BJ (cell line): ENCODE measurements around the gene ADRA1B. TPM values are rescaled to one million over a fixed set of nuclear protein-coding genes. Genes with fewer than 3 reads are reported as not detected.
A peak's percentile ranks its signal among the peaks of the same experiment; 100 is the strongest.

Experiments
- CTCF ChIA-PET: fragments of 350-600 bp; formaldehyde crosslinking; extraction: SDS; loops from one replicate; lab custom pipeline; 2021; ENCODE audit warnings: antibody characterized with exemption, inconsistent platforms; lab: Yijun Ruan, JAX
- POLR2A ChIA-PET: fragments of 300-600 bp; sonication (Branson Sonifier 250); formaldehyde crosslinking; extraction: SDS; loops from one replicate; lab custom pipeline; 2021; ENCODE audit warnings: antibody characterized with exemption; lab: Charles Lee
- DNase-seq: peaks from one replicate; pipeline ENCODE4 v3.0.0-alpha.2; 2011; ENCODE audit warnings: low read depth
- H3K27me3 ChIP-seq: 2 replicates; pipeline ENCODE4 v1.6.0; 2011; ENCODE audit warnings: low read length; ENCODE audit not compliant: control insufficient read depth, insufficient read depth
- H3K36me3 ChIP-seq: 2 replicates; pipeline ENCODE4 v1.5.1; 2011; ENCODE audit warnings: low read length; ENCODE audit not compliant: control insufficient read depth, insufficient read depth
- H3K4me3 ChIP-seq: 2 replicates; pipeline ENCODE4 v1.5.1; 2011; ENCODE audit warnings: low read depth, mild to moderate bottlenecking, control low read depth, low read length
- polyA minus RNA-seq: library from RNA; depleted of rRNA, polyadenylated mRNA; stranded (reverse); fragments of >200 nt; gene quantifications from 2 replicates; pipeline ENCODE4 v1.2.3, GENCODE V29; 2011; rRNA and poly(A)+ RNA removed
- polyA plus RNA-seq: library from polyadenylated mRNA; depleted of rRNA; stranded (reverse); fragments of >200 nt; gene quantifications from 2 replicates; pipeline ENCODE4 v1.2.3, GENCODE V29; 2011; rRNA removed
- TF ChIP-seq, protein P1 (sequence below): IDR thresholded peaks from 2 replicates; pipeline ENCODE4 v1.5.1; 2011; ENCODE audit warnings: low read depth, mild to moderate bottlenecking, control low read depth, inconsistent platforms, low read length, moderate library complexity; ENCODE audit not compliant: insufficient read depth

ADRA1B gene
- polyA plus RNA-seq (1.1 and 2.1 TPM in 2 replicates), polyA minus RNA-seq (1.2 and 1.6 TPM in 2 replicates)

DNA sequence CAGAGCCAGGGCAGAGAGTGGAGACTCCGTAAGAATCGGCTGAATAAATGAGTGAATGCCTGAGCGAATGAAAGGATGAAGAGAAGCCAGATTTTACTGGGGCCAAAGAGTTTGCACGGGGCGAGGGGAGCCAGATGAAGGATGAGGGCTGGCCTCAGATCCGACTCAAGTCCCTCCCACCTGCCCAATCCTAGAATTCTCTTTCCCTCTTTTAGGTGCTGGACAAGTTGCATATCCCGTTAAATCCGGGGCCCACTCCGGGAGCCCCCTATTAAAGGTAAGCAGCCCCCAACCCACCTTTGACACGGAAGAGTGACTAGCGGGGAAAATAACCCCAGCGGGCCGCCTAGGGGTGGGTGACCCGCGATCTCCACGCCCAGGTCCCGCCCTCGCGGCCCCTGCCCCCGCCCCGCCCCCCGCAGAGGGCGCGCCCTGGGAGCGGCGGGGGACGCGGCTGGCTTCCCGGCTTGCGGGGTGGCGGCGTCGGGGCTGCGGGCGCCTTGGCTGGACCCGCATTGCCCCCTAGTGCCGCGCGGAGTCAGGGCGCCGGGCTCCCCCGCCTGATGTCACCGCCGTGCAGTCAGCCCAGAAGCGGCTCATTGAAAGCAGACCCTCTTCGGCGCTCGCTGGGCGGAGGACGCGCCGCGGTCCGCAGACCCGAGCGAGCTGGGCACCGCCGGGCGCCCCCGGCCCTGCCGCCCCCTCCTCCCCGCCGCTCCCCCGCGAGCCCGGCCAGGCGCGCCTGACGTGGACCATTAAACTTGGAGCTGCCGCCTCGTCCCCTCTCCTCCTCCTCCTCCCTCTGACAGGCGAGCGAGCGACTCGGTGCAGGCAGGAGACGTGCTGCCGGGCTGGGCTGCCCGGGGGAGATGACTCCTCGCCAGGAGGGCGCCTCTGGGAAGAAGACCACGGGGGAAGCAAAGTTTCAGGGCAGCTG, at the start of gene ADRA1B:
ADRA1B (plus strand) TSS at position 579 of the 937 bp plus-strand sequence. CDS start 424 bp downstream, outside the sequence.
- POLR2A ChIA-PET = no interaction called here
- peak within 1 kb of the TSS; percentile 33 for H3K4me3 ChIP-seq

DNA sequence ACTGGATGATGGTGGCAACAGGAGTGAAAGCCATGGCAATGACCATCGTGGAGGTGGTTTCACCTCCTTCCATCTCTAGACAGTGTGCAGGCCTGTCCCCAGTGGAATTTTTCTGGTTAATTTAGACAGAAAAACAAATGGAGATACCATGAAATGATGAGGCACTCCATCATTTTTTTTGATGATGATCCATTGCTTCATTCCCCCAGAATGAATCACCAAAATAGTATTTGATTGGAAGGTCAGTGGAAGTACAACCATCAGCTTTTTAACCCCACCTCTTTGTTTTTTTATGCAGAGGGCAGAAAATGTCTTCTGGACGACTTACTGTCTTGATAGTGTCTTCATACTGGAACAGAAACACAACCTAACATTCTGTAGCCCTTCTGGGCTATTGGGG, 42.6 kb upstream of the ADRA1B start:
- CTCF ChIA-PET = interaction anchor here (1.1 to 1.9 kb wide), 2 partner anchors 9 to 12 kb away, joined by 4 to 10 read pairs; no protein-coding TSS in a partner anchor
- POLR2A ChIA-PET = no interaction called here
- DNase-seq = no peak

More for the DNA sequence above, at the start of gene ADRA1B:
- TF ChIP-seq, protein P1, sequence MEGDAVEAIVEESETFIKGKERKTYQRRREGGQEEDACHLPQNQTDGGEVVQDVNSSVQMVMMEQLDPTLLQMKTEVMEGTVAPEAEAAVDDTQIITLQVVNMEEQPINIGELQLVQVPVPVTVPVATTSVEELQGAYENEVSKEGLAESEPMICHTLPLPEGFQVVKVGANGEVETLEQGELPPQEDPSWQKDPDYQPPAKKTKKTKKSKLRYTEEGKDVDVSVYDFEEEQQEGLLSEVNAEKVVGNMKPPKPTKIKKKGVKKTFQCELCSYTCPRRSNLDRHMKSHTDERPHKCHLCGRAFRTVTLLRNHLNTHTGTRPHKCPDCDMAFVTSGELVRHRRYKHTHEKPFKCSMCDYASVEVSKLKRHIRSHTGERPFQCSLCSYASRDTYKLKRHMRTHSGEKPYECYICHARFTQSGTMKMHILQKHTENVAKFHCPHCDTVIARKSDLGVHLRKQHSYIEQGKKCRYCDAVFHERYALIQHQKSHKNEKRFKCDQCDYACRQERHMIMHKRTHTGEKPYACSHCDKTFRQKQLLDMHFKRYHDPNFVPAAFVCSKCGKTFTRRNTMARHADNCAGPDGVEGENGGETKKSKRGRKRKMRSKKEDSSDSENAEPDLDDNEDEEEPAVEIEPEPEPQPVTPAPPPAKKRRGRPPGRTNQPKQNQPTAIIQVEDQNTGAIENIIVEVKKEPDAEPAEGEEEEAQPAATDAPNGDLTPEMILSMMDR = peak; percentile 55
- DNase-seq = no peak
- no peaks in the 10 kb centered on the region for H3K36me3 ChIP-seq
- CTCF ChIA-PET = interaction anchor here (0.6 to 11.5 kb wide), 27 partner anchors 8 to 473 kb away, joined by 3 to 91 read pairs (median 3); no protein-coding TSS in a partner anchor
- H3K27me3 ChIP-seq = no peaks in the 10 kb centered on the region

DNA sequence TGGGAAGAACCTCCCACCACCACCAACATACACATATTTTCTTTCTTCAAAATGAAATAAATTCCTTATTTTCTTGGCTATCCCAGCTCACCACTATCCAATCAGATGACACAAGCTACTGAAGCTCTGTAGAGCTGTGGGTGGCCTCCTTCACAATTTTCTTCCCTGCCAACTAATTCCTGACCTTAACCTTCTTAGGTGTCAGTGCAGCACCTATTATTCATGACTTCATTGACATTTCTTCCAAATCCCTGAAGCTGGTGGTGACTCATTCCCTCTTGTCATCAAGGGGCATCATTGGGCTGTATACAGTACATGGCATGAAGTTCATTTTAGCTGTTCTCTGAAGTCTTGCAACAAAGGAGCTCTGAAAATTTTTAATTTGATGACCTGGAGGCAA, 42.0 kb upstream of the ADRA1B start:
- Histone ChIP-seq H3K27me3 (no peaks in the 10 kb centered on the region), H3K4me3 (no peak overlapping the region), H3K36me3 (no peaks in the 10 kb centered on the region)
- ChIA-PET CTCF (interaction anchor here (0.7 to 1.9 kb wide), 3 partner anchors 12 to 429 kb away, joined by 3 to 10 read pairs (median 3); no protein-coding TSS in a partner anchor), POLR2A (no interaction called here)
- DNase-seq = no peak
- TF ChIP-seq, protein P1 = no peak

More for the DNA sequence above, 42.6 kb upstream of the ADRA1B start:
- no peaks in the 10 kb centered on the region for H3K36me3 ChIP-seq
- no peaks in the 10 kb centered on the region for H3K27me3 ChIP-seq
- no peak overlapping the region for H3K4me3 ChIP-seq
- TF ChIP-seq, protein P1 = no peak

DNA sequence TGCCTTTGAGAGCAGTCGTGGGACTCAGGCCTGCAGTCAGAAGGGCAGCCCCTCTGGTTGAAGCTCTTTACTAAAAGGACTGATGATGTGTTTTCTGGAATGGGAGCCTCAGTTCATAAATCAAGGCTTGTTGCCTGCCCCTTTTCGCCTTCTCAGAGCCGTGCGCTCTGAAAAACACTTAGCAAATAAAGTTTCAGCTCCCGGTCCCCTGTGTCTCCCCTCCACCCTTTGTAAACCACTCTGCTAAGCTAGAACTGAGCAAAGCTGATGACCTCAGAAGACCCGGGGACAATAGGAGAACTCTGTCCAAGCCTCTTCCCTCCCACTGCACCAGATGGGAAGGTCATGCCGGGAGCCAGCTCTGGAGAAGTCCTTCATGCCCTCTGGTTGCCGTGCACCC, 39.3 kb upstream of the ADRA1B start:
- TF ChIP-seq, protein P1 = no peak
- H3K27me3 ChIP-seq = no peaks in the 10 kb centered on the region
- ChIA-PET POLR2A (no interaction called here), CTCF (interaction anchor here (1.1 to 2.7 kb wide), 2 partner anchors 10 to 20 kb away, joined by 3 to 11 read pairs; no protein-coding TSS in a partner anchor)
- H3K4me3 ChIP-seq = no peak overlapping the region
- no peak for DNase-seq
- no peaks in the 10 kb centered on the region for H3K36me3 ChIP-seq
